Measurements from ENCODE around the gene MNAT1.

The MNAT1 gene

DNA sequence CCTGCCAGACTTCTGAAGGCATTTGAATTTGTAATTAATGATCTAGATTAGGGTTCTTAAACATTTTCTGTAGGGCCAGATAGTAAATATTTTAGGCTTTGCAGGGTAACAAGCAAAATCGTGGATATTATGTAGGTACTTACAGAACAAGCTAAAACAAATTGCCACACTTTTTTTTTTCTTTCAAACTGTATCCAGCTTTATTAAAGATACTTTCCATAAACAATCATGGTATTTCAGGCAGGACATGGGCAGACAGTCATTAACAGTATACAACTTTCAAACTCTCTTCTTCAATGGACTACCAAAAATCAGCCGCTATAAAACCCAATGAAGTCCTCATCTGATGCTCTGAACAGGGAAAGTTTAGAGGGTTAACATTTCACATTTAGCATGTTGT is 236.7 kb downstream of the MNAT1 start:
- DNase-seq: no peak

DNA sequence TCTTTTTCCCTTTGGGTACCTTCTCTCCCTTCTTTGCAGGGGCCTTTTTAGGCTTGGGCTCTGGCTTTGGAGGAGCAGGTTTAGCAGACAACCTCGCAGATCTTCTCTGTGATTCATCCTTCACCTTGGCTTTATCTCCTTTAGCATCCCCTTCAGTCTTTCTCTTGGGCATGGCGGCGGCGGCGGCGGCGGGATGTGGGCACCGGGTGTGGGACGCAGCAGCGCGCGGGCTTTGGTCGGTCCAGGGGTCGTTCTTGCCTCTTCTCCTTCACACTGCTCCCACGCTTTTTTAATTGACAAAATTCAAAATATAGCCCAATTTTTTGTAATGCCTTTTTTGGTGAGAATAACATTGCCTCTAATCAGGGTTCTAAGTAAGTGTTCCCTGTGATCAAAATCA is 237.7 kb downstream of the MNAT1 start:
- no peak for DNase-seq

DNA sequence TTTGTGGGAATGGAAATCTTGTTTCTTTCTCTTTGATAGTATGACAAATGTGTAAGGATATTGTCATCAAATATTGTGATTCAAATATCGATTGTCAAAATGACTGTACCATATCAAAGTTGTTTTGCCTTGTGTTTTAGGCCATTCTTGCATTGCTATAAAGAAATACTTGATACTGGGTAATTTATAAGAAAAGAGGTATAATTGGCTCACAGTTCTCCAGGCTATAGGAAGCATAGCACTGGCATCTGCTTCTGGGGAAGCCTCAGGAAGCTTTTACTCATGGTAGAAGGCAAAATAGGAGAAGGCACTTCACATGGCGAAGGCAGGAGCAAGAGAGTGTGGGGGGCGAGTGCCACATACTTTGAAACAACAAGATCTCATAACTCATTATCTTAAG is 238.5 kb downstream of the MNAT1 start:
- no peak for DNase-seq

DNA sequence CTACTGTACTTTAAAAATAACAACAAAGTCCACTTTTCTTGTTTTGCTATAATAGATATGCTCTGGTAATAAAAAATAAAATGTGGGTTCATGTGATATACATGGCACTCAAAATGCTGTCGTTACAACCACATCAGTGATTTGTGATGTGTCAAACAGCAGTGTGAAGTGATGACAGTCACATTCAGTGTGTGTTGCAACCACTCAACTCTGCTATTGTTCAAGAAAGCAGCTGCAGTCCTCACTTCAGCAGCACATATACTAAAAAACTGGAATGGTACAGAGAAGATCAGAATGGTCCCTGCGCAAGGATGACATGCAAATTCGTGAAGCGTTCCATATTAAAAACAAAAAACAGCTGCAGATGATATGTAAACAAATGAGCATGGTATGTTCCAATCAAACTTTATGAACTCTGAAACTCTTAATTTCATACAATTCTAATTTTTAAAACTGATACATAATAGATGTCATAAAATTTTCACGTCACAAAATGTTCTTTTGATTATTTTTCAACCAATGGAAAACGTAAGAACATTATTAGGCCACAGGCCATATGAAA is 239.6 kb downstream of the MNAT1 start:
- no peak for DNase-seq

DNA sequence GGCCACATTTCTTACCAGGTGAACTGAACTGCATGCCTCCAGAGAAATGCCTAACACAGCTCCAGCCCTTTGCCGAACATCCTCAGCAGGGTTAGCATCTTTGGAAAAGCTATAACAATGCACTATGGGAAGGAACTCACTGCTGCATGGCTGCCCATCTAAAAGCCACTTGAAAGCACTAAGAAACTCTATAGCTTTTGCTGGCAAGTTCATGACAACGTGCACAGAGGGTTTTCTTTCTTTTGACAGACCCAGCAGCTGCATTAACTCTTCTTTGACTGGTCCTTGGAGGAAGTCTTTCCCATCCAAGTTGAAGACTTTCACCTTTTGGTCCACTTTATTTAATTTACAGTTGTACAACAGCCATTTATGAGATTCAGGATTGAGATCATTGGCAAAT is 241.0 kb downstream of the MNAT1 start:
- DNase-seq: no peak

DNA sequence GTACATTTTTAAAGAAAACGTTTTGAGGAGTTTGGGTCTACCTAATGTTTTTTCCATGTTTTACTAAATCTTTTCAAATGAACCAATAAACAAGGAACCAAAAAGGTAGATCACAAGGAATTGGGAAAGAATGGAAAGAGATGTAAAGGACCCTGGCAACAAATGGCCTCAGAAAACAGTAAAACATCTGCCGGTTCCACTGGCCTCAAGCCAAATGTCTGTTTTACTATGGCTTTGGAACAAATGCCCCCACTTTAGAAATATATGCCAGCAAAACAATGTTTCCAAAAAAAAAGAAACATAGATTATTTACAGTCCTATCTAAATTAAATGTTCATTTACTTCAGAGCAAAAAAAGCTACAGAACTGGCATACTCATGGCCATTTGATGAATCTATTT is 243.3 kb downstream of the MNAT1 start:
- DNase-seq: no peak

DNA sequence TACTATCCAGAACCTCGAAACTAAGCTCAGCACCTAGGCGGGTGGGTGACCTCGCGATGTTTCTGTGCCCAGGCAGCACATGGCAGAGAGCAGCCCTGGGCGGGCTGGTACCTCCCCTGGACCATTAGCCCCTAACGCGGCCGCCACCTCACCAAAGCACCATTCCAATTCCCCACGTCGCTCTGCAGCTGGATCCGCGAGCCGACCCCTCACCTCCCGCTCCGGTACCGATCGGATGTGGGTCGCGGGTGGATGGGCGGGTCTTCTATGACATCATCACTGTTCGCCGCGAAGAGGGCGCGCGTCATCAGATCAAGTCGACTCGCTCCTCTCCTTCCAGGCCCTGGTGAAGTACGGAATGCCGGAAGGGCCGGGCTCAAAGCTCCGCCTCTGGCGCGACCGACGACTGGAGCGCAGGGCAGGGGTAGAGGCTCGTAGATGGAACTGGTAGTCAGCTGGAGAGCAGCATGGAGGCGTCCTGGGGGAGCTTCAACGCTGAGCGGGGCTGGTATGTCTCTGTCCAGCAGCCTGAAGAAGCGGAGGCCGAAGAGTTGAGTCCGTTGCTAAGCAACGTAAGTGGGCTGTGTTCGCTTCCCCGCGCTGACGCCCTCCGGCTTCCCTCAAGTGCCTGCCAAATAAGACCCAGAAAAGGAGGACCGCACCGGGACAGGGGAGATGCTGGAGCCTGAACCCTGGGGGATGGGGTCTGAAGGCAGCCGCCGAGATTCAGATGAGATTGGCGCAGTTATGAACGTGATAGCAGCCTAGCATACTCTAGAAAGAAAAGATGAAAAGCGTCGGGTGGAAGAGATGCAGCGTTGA is 246.5 kb downstream of the MNAT1 start, which contains the start of the genes SLC38A6 and TRMT5:
Gene SLC38A6, plus strand, starts transcription at position 435 of the 822 bp plus-strand sequence. Its CDS starts 33 bp downstream, at position 468.
Gene TRMT5, minus strand, starts transcription at position 269 of the 822 bp plus-strand sequence. Its CDS starts 106 bp downstream, at position 163.
- peak; percentile 55 for DNase-seq

DNA sequence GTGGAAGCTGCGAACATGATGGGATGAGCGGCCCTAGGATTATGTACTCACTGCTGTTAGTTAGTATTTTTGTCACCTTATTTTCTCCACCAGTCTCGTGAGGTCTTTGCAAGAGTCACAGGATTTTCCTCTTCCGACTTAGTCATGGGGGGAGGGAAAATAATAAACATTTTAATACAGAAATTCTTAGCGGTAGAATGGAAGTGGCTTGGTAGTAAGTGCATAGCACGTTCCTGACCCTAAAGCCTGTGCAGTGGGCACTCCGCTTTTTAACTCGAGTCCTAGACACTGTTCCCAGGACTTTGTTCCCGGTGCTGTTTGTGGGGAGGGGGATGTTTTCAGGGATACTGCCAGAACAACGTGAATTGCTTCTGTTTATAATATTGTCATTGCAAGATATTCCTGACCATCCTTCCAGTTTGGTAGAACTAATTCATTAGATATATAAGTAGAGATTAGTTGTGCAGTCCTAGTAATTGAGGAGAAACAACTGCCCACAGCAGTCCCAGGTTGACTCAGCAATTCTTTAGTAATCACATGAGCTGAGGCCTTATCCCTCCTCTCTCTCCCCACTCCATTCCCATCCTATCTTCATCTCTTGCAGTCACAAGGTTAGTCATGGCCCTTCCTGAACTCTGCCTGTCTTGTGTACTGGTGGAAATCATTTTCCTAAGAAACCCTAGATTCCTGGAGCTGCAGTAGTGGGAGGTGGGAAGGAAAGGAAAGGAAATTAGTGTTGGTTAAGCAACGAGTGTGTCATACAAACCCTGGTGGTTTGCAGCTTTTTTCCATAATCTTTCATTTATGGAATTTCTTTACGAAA is 247.3 kb downstream of the MNAT1 start:
- DNase-seq: no peak

DNA sequence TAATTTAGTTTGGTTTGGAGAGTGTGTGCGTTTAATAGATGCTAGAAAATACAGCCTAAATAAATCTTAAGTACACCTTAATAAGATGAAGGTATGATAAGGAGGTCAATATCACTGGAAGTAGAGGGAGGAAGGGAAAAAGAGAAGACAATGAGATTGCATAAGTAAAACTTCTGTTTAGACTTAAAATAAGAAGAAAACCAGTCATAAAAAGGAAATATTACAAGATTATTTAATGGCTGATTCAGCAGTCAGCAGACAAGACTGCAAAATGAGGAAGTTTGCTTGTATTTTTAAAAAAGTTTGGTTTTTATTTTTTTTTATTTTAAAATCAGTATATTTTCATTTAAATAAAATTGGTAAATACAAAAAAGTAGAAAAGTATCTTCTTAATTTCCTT is 249.6 kb downstream of the MNAT1 start:
- DNase-seq: no peak

DNA sequence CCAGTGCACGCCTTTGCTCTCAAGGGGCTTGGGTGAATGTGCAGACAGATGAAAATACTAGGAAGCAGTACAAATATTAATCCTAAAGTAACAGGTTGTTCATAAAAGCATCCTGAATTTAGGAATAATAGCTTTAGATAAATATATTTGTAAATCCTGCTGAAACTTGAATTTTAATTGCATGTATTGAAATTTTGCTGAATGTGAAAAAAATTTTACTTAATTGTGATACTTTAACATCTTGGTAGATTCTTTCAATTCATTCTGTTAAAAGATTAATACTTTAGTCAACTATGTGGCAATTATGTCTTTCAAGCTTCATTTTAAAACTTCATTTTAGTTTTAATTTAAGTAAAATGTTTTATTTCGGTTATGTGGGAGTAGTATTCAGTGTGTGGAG is 251.9 kb downstream of the MNAT1 start:
- DNase-seq: no peak

DNA sequence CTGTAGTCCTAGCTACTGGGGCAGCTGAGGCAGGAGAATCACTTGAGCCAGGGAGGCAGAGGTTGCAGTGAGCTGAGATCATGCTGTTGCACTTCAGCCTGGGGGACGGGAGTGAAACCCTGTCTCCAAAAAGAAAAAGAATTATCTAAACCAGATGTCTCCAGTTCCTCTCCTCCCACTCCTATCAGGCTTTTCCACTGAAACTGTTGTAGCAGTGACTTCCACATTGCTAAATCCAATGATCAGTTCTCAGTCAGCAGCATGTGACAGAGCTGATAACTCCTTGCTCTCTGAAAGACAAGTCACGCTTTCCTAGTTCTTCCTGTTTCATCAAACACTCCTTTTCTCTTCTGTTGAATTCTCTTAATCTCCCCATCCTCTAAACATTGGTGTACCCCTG is 255.0 kb downstream of the MNAT1 start:
- DNase-seq: no peak

DNA sequence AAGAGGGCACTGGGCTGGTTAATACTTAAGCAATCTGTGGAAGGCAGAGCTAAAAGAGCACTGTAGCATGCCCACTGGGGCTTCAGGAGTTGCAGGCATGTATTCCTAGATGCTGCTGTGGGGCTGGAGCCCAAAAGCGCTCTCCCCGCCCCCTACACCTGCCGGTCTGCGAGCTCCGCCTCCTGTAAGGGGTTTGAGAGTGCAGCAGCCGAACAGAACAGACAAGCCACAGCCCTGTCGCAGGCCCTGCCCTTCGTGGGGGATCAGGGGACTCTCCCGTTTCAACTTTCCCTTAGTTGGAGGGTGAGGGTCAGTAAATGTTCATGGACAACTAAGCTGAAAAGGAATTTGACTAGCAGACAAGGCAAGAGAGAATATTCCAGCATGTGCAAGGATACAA is 264.1 kb downstream of the MNAT1 start:
- no peak for DNase-seq

DNA sequence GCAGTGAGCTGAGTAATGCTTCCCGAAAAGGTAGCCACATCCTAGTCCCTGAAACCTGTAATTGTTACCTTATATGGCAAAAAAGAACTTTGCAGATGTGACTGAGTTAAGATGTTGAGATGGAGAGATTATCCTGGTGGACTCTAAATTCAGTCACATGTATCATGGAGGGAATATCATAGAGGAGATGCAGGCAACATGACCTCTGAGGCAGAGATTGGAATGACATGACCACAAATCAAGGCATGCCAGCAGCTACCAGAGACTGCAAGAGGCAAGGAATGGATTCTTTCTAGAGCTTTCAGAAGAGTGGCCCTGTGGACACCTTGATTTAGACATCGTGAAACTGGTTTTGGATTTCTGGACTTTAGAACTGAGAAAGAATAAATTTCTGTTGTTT is 265.0 kb downstream of the MNAT1 start:
- DNase-seq: no peak

DNA sequence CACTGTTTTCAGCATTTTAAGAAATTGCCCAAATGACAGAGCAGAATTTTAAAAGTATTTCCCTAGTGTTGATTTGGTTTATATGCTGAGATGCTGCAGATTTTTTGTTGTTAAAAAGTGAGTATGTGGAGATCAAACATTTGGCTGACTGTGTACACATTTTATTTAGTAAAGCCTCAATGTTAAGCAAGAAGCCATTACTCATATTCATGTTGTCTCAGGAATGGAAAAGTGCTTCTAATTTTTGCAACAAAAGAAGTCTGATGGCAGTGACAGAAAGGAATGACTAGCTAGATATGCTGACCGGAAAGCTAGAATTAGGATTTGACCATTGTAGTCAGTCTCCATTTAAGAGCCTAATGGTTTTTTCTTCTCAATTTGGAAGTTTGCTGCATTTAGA is 269.0 kb downstream of the MNAT1 start:
- DNase-seq: no peak

DNA sequence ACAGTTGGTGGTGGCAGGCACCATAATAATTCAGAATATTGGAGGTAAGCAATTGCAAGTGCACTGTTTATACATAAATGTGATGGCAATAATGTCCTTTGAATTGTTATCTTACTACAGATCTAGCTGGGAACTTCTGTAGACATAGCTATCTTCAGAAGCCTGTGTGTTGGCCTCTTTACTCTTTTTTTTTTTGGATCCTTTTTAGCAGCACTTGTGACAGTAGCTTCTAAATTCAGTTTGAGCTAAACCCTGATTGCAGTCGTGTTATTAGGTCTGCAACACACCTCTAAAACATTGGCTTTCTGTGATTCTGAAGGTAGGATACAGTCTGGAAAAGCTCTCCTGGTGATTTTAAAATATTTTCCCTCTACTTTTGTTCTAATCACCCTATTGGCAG is 285.0 kb downstream of the MNAT1 start:
- DNase-seq: no peak

Data from cortex of kidney (tissue), 1 donor.